HG02678 (cell line): Measurements from ENCODE around the gene UNC5C.

Experiments used
- ATAC-seq: cut with Tn5 transposase; IDR thresholded peaks from one replicate; pipeline ENCODE4 v1.9.1; 2021; ENCODE audit warnings: mild to moderate bottlenecking, moderate library complexity; ENCODE audit not compliant: unreplicated experiment

The UNC5C gene

DNA sequence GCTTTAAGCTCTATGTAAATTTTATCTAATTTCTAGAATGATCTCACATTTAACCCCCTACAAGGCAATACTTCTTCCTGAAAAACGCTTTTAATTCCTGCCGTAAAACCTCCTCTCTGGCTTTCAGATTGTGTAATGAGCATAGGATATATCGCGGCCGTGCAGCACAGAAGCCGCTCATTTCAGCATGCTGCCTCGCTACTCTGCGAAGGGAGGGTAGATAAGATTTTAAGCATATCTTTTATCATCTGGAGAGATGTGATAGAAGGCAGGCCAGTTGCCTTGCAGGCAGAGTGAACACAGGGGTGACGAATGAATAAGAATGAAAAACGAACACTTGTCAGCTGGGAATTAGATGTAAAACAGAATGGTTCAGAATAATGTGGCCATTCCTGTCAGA lies 265.5 kb downstream of the UNC5C start:
- ATAC-seq = no peak

GRCh38 chr4:95272797-95273196 lies 276.0 kb downstream of the UNC5C start:
- ATAC-seq = no peak

DNA sequence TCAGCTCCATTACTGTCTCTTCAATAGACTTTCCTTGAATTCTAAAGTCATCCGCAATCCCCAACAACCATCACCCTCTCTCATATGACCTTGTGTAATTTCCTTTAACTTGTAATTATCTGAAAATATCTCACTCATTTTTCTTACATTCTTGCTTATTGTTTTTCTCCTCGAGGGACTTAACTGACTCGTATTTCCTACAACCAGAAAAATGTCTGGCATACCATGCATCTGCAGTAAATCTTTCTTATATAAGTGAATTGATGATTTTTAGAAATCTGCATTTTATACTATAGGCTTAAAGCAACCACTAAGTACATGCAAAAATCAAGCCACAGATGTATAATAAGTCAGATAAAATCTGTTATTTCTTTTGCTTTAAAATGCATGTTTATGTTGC lies 276.7 kb downstream of the UNC5C start:
- ATAC-seq = no peak

GRCh38 chr4:95268819-95269565 lies 279.8 kb downstream of the UNC5C start:
- ATAC-seq = no peak

DNA sequence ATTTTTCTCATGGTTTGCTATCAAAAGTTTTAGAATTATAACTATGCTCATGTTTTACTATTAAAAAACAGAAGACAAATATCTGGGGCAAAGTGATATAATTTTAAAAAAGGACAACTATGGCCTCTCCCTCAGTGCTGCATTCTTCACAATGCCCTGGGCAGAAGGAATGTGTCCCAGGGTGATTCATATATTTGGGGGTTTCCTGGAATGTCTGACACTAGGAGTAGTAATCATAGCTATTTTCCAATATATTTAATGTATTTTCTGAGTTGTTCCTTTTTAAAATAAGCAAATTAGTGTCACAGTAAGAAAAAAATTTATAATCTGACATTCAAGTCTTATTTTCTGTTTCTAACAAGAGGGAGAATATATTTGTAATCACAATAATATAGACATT lies 281.7 kb downstream of the UNC5C start:
- no peak for ATAC-seq

DNA sequence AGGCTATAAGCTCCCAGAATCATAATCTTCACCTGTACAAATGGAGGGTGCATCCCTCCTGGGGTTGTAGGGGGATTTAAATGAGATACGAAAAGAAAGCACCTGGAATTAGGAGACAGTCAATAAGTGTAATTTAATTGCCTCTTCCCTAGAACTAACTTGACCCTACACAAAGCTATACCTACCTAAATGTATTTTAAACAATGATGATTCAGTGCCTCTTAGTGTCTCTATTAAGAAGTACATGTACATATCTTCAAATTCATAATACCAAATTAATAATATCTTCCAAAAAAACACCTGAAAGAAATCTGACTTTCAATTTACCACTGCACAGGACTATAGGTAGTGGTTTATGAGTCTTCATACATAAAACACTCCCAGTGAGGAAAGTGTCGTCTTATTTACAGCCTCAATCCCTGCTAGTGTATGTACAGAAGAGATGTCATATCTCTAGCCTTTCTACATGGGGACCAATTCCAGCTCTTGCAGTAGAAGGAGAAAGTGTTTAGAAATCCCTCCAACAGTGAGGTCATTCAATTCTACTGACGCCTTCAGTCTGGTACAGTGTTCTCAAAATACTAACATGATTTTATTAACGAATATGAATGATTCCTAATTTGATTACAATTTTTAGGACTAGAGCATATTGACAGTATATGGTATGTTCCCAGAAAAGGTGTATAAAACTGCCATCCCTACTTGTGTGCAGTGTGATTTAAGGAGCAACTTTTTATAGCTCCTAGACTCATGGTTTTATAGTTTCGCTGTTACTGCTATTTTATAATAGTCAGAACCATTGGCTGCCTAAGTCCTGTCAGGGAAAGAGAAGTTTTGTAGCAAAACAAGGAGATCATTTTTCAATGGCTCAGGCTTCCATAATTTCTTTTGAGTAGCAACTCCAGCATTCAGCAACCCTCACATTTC lies 282.7 kb downstream of the UNC5C start:
- no peak for ATAC-seq

GRCh38 chr4:95264843-95265242 lies 283.9 kb downstream of the UNC5C start:
- no peak for ATAC-seq

DNA sequence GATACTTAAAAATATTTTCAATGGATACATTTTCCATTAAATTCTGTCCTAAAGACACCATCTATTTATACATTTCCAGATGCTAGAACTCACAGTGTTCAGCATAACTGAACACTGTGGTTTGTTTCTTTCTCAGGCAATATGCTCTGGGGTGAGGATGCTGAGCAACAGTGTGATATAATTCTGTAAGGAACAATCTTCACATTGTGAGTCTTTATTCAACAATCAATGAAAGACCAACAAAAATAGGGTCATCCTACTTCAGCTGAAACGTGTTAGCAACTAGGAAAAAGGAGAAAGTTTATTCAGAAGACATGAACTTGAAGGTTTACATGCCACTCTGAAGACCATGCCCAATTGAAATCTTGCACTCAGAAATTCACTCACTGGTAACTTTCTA lies 284.8 kb downstream of the UNC5C start:
- ATAC-seq = no peak

DNA sequence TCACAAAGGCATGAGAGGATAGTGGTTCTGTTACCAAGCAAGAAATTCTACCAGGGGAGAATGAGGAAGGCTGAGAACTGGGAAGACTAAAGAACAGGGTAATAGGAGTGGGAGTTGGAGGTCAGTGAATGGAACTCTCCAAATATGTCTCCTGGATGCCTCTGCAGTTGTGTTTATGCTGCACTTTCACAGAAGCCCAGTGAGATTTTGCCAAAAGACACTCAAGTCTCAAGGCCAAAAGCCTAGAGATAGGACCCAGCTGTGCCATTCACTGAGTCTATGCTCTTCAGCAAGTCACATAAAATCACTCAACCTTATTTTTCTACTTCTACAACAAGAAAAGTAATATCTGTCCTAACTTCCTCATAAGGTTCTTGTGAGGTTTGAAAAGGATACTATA lies 285.4 kb downstream of the UNC5C start:
- no peak for ATAC-seq

- no peak for ATAC-seq
Measured at GRCh38 chr4:95256108-95256835, 292.5 kb downstream of the UNC5C start.

- ATAC-seq = no peak
Measured at GRCh38 chr4:95255396-95256107, 293.2 kb downstream of the UNC5C start.

GRCh38 chr4:95251568-95251967 lies 297.2 kb downstream of the UNC5C start:
- no peak for ATAC-seq

DNA sequence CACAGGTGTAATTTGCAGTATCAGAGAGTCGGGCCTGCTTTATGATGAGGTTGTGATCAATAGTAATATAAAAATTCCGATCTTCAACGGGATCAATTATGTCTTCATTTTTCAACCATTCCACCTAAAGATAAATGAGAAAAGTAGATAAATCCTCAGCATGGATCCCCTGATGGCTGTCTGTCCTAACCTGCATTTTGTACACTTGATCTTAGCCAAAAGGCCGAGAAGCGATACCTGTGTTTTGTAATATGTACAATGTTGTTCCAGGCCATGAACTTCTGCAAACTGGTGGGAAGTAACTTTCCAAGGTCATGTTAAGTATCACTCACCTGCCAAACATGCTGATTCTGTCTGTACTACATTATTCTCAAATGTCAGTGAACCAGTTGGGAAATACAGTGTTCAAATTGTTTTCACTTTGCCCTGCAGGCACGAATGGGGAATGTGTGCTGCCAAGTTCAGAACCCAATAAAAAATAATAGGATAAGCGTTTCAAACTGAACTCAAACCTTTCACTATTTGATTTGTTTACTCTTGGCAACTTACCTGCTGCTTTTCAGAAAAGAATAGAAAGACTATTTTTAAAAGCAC lies 298.1 kb downstream of the UNC5C start:
- no peak for ATAC-seq

DNA sequence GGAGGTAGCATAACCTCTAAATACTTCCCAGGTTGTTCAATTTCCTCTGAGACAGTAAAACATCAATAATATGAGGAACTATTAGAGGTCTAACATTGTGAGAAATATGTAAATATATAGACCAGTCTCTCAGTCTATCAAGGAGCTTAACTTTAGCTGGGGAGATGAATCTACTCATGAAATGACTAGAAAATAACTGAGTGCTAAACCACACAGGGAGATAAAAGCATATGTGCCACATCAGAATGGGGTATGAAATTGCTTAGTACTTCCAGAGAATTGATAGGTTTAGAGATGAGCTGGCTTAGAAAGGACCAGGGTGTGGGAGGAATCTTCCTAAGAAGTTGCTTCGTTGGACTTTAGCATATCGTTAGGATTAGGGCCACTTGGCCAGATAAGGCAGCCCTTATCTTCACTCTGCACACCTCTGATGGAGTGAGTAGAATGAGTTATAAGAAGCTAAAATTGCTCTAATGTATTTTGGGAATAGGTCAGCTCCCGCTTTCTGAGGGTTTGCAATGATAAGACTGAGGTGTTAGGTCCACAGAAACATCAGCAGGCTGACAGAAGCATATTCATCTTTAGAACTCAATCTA lies 299.2 kb downstream of the UNC5C start:
- ATAC-seq = no peak

DNA sequence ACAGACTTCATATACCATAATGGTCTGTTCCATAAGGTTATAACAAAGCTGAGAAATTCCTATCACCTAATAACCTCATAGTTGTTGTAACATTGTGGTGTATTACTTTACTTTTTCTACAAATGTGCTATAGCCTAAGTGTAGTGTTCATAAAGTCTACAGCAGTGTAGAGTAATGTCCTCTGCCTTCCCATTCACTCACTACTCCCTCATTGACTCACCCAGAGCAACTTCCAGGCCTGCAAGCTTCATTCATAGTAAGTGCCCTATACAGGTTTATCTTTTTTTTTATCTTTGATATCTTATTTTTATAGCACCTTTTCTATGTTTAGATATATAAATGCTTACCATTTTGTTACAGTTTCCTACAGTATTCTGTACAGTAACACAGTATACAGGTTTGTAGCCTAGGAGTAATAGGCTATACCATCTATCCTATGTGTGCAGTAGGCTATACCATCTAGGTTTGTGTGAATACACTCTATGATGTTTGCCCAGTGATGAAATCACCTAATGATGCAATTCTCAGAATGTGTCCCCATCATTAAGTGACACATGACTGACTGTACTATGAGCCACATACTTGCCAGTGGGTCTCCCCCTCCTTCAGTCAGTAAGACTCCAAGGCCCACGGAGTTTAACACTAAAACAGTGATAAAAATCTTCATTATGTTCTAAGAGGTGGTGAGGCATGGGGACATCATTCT lies 299.9 kb downstream of the UNC5C start:
- ATAC-seq = no peak

- ATAC-seq = no peak
Measured at GRCh38 chr4:95243892-95244291, 304.9 kb downstream of the UNC5C start.

DNA sequence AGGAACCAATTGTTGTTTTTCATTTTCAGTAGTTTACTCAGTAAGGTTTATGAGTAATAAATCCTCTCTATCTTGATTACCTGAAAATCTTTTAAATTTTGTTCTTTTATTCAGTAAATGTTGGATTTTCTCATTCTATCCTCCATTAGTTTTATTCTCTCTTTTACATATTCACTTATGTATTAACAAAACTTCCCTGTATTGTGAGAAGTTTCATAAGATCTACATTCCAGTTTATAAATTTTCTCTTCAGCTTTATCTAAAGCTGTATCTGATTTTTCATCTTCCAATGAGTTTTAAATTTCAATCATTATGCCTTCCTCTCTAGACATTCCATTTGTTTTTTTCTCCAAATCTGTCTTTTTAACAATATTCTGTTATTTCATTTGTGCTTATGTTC lies 310.2 kb downstream of the UNC5C start:
- no peak for ATAC-seq

DNA sequence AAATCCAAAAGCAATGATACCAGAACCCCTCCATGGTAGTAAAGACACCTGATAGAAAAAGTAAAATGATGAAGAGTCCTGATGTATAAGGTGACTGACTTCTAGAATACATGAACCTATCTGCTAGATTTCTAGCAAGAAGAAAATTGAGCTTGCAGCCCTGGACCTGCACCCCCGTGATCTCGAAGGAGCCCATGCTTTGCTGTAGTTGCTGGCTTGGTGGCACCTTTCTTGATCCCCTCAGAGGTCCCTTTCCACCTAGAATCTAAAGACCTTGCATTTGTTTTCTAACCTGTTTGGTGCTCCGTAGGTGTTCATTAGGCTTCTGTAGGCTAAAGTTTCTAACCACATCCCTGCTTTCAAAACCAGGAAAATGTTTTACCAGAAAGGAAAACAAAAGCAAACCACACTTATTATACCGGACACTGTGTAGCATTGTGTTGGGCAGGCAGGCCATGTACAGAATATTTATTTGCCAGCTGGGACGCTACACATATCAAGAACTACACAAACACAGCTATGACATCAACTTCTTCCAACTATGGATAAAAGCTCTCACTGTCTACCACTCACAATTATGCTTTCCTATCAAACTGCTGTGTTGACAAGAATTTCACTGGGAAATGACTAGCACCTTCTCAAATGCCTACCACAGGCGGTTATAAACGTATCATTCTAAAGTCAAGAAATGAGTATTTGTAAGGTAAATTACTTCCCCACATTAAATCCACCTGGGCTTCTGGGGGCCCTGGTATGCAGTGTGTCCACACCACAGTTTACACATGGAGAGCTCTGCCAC lies 316.2 kb downstream of the UNC5C start:
- no peak for ATAC-seq

- ATAC-seq = no peak
Measured at GRCh38 chr4:95231681-95232080, 317.1 kb downstream of the UNC5C start.
